CD4-positive, alpha-beta memory T cell (primary cell): Measurements from ENCODE around the gene CABP4. TPM values are rescaled to one million over a fixed set of nuclear protein-coding genes. Genes with fewer than 3 reads are reported as not detected.

ENCODE experiments used
- CTCF ChIA-PET: fragments of 350-600 bp; sonication (Branson Sonifier 250); formaldehyde crosslinking; loops from one replicate; lab custom pipeline; 2021; ENCODE audit warnings: inconsistent platforms; ENCODE audit not compliant: partially characterized antibody; lab: Charles Lee
- POLR2A ChIA-PET: fragments of 350-600 bp; sonication (Branson Sonifier 250); formaldehyde crosslinking; loops from one replicate; lab custom pipeline; 2021; ENCODE audit not compliant: partially characterized antibody; lab: Charles Lee
- DNase-seq, 5 donors: peaks; one replicate each; pipeline versions ENCODE4 v3.0.0 to v3.0.0-alpha.2; 2020 to 2022; ENCODE audit warnings: mixed read lengths in 1 of 5
- H3K27ac ChIP-seq: one replicate; pipeline ENCODE4 v1.7.0; 2013; ENCODE audit warnings: low read depth, low read length
- H3K27me3 ChIP-seq: 2 replicates; pipeline ENCODE4 v1.7.0; 2013; ENCODE audit warnings: mild to moderate bottlenecking, low read length, moderate library complexity; ENCODE audit not compliant: insufficient read depth
- H3K36me3 ChIP-seq: 2 replicates; pipeline ENCODE4 v1.7.0; 2013; ENCODE audit warnings: mild to moderate bottlenecking, low read length, moderate library complexity; ENCODE audit not compliant: insufficient read depth
- H3K4me1 ChIP-seq: 2 replicates; pipeline ENCODE4 v1.7.0; 2013; ENCODE audit warnings: mild to moderate bottlenecking, low read length, moderate library complexity; ENCODE audit not compliant: insufficient read depth
- H3K4me3 ChIP-seq, 2 donors: one replicate each; pipeline ENCODE4 v1.7.0; 2013; ENCODE audit warnings: low read length in 2 of 2, mild to moderate bottlenecking in 1 of 2
- H3K9me3 ChIP-seq, 2 donors: one replicate each; pipeline ENCODE4 v1.7.0; 2013; ENCODE audit warnings: low read length in 2 of 2, control low read depth in 1 of 2; ENCODE audit not compliant: control insufficient read depth in 1 of 2
- H3K27ac Mint-ChIP-seq, 7 donors: one replicate each; pipeline ENCODE4 v1.8.0; 2020 to 2021; ENCODE audit warnings: mixed read lengths in 7 of 7, mild to moderate bottlenecking in 6 of 7, inconsistent platforms in 3 of 7, moderate library complexity in 3 of 7
- H3K27me3 Mint-ChIP-seq, 2 donors: one replicate each; pipeline ENCODE4 v1.8.0; 2020 to 2021; ENCODE audit warnings: mixed read lengths in 2 of 2
- H3K36me3 Mint-ChIP-seq, 2 donors: one replicate each; pipeline ENCODE4 v1.8.0; 2020 to 2021; ENCODE audit warnings: mixed read lengths in 2 of 2, inconsistent platforms in 1 of 2, mild to moderate bottlenecking in 1 of 2
- H3K4me1 Mint-ChIP-seq, 4 donors: one replicate each; pipeline ENCODE4 v1.8.0; 2020 to 2021; ENCODE audit warnings: mixed read lengths in 4 of 4, mild to moderate bottlenecking in 1 of 4
- H3K4me3 Mint-ChIP-seq, 8 donors: one replicate each; pipeline ENCODE4 v1.8.0; 2020 to 2021; ENCODE audit warnings: mixed read lengths in 8 of 8, mild to moderate bottlenecking in 7 of 8, moderate library complexity in 6 of 8, inconsistent platforms in 3 of 8
- H3K9me3 Mint-ChIP-seq, 8 donors: one replicate each; pipeline ENCODE4 v1.8.0; 2020 to 2021; ENCODE audit warnings: mixed read lengths in 8 of 8, mild to moderate bottlenecking in 5 of 8, inconsistent platforms in 3 of 8, moderate library complexity in 1 of 8
- intact Hi-C: fragments of 100-400 bp; cut with micrococcal nuclease; formaldehyde crosslinking; loops from one replicate; pipeline ENCODE4 v1.15.1; 2023
- polyA plus RNA-seq, 2 donors: library from polyadenylated mRNA; unstranded; fragments of 300-500 nt; fragmentation: Illumina TruSeq; gene quantifications; one replicate each; pipeline ENCODE4 v1.2.3, GENCODE V29; 2021
- total RNA-seq, 2 experiments: library from RNA; stranded (reverse); gene quantifications; one replicate each; pipeline ENCODE4 v1.2.3, GENCODE V29; 2021

CABP4 gene
- total and polyA plus RNA-seq, 4 experiments from 2014 or later: 0.27 to 2.3 (median 1.1) TPM

DNA sequence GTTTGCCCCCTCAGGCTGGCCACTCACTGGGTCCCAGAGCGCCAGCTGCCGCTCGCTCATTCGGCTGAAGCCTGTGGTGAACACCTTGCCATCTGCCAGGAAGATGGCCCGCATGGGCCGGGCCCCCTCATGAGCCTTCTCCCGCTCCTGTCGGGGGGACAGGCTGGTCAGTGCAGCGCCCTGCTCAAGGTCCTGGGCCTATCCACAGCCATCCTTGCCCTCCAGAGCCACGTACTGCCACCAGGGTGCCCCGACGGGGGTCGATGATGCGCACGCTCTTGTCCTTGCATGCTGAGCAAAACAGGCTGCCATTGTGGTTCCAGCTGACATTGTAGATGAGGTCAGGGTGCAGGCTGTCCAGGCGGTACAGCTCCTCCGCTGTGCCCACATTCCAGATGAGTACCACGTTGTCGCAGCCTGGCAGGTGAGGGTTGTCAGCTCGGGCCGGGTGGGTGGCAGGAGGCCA lies 14.0 kb upstream of the CABP4 start:
- Histone ChIP-seq H3K4me3 (no peak overlapping the region), H3K36me3 (peaks cover 3% of the 10 kb centered on the region), H3K9me3 (no peaks in the 10 kb centered on the region), H3K27me3 (no peaks in the 10 kb centered on the region), H3K27ac (peak overlapping the region; percentile 78), H3K4me1 (peaks cover 69% of the 10 kb centered on the region)
- POLR2A ChIA-PET: interaction anchor here (0.9 to 31.8 kb wide), 6 partner anchors 12 to 201 kb away, joined by 4 to 2262 read pairs (median 492); partner anchors contain the start of genes AIP, CABP4, CARNS1 and CORO1B
- Mint-ChIP-seq H3K9me3 (no peaks in the 10 kb centered on the region), H3K36me3 (peaks cover 4 to 24% of the 10 kb centered on the region in 2 donors), H3K4me3 (peak overlapping the region in 3 of 8 donors; percentile 21 to 82 (median 55)), H3K27me3 (no peaks in the 10 kb centered on the region), H3K27ac (peak overlapping the region; percentile 43 to 98 (median 92)), H3K4me1 (peaks cover 48 to 86% (median 59%) of the 10 kb centered on the region in 4 donors)
- CTCF ChIA-PET: interaction anchor here (0.7 to 1.6 kb wide), 4 partner anchors 10 to 28 kb away, joined by 3 to 4 read pairs (median 3); partner anchors contain the start of gene TMEM134
- intact Hi-C loops: no loop called here
- peak in 1 of 5 donors; percentile 26 for DNase-seq

GRCh38 chr11:67441731-67442351 lies 13.3 kb upstream of the CABP4 start:
- ChIA-PET CTCF (interaction anchor here (0.7 to 1.6 kb wide), 3 partner anchors 11 to 27 kb away, joined by 3 to 4 read pairs (median 3); partner anchors contain the start of gene TMEM134), POLR2A (interaction anchor here (11.9 to 31.8 kb wide), 5 partner anchors 3 to 47 kb away, joined by 279 to 2262 read pairs (median 900); partner anchors contain the start of genes AIP, CABP4, CARNS1 and CORO1B)
- Histone ChIP-seq H3K27ac (peak overlapping the region; percentile 40), H3K4me1 (peaks cover 71% of the 10 kb centered on the region), H3K27me3 (no peaks in the 10 kb centered on the region), H3K36me3 (no peaks in the 10 kb centered on the region), H3K9me3 (no peaks in the 10 kb centered on the region), H3K4me3 (no peak overlapping the region)
- peaks cover 50 to 87% (median 64%) of the 10 kb centered on the region in 4 donors for H3K4me1 Mint-ChIP-seq
- H3K36me3 Mint-ChIP-seq: peaks cover 0 to 19% of the 10 kb centered on the region in 2 donors
- H3K27me3 Mint-ChIP-seq: no peaks in the 10 kb centered on the region
- intact Hi-C loops: no loop called here
- H3K9me3 Mint-ChIP-seq: no peaks in the 10 kb centered on the region
- peak; percentile 47 to 70 (median 56) for DNase-seq
- H3K27ac Mint-ChIP-seq: peak overlapping the region; percentile 87 to 98 (median 89)
- peak overlapping the region; percentile 39 to 86 (median 56) for H3K4me3 Mint-ChIP-seq

DNA sequence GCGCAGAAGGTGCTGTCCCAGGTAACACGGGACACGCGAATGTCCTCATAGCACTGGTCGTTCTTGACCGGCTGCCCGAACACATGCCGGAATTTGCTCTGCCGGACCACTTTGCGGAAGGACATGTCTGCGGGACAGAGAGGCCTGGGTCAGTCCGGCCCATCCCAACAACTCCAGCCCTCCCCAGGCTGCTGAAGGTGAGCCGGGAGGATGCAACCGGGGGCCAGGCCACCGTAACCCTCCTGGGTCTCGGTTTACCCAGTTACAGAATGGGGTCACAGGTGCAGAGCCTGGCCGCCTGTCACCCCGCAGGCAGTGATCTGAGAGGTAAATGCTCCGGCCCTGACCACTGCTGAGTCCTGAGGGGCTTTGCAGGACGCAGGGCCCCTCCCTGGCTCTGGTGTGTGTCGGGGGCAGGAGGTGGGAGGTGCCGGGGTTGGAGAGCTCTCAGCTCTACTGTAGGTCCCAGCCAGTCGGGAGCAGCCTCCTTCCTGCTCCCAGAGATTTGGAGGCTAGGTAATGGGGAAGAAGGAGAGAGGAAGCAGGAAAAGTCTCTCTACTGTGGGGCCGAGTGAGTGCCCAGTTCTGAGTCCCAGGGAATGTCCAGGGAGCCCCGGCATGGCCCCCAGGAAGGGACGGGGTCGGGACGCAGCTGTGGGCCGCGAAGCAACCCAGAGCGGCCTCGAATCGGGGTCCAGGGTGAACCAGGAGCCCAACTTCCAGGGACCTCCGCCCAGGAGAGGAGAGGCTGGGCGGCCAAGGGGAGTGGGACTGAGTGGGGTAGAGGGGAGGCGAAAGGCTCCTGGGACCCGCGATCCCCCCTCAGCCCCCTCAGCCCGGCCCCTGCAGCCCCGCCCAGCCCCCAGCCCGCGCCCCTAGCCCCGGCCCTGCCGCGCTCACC lies 12.4 kb upstream of the CABP4 start:
- Histone ChIP-seq H3K27me3 (no peaks in the 10 kb centered on the region), H3K36me3 (no peaks in the 10 kb centered on the region), H3K9me3 (no peaks in the 10 kb centered on the region), H3K4me3 (no peak overlapping the region), H3K4me1 (peaks cover 80% of the 10 kb centered on the region), H3K27ac (peak overlapping the region; percentile 75)
- Mint-ChIP-seq H3K27me3 (no peaks in the 10 kb centered on the region), H3K9me3 (no peaks in the 10 kb centered on the region), H3K4me1 (peaks cover 53 to 90% (median 72%) of the 10 kb centered on the region in 4 donors), H3K27ac (peak overlapping the region; percentile 87 to 98 (median 89)), H3K4me3 (peak overlapping the region; percentile 45 to 86 (median 62)), H3K36me3 (peaks cover 0 to 11% of the 10 kb centered on the region in 2 donors)
- intact Hi-C loops: loop anchor here (1.0 kb wide), 2 partner anchors 14 to 27 kb away; partner anchors contain the start of genes RPS6KB2 and TMEM134
- POLR2A ChIA-PET: interaction anchor here (1.2 to 30.4 kb wide), 11 partner anchors 4 to 41 kb away, joined by 3 to 900 read pairs (median 11); partner anchors contain the start of genes AIP, CABP4, CORO1B and GPR152
- CTCF ChIA-PET: no interaction called here
- DNase-seq: no peak

- Mint-ChIP-seq H3K4me1 (peaks cover 48 to 87% (median 68%) of the 10 kb centered on the region in 4 donors), H3K4me3 (peak overlapping the region in 7 of 8 donors; percentile 27 to 87 (median 77)), H3K36me3 (peaks cover 0 to 1% of the 10 kb centered on the region in 2 donors), H3K27me3 (no peaks in the 10 kb centered on the region), H3K9me3 (peaks cover 0 to 2% (median 0%) of the 10 kb centered on the region in 8 donors), H3K27ac (peak overlapping the region; percentile 94 to 100 (median 98))
- no peak for DNase-seq
- intact Hi-C loops: no loop called here
- ChIA-PET CTCF (interaction anchor here (0.6 to 2.2 kb wide), 3 partner anchors 14 to 44 kb away, joined by 3 to 7 read pairs (median 3); partner anchors contain the start of gene PPP1CA), POLR2A (interaction anchor here (0.7 to 30.4 kb wide), 11 partner anchors 7 to 62 kb away, joined by 3 to 900 read pairs (median 4); partner anchors contain the start of genes AIP, CABP4, CDK2AP2 and CORO1B)
- peak overlapping the region; percentile 75 for H3K27ac ChIP-seq
- no peaks in the 10 kb centered on the region for H3K9me3 ChIP-seq
- no peaks in the 10 kb centered on the region for H3K36me3 ChIP-seq
- H3K27me3 ChIP-seq: no peaks in the 10 kb centered on the region
- H3K4me1 ChIP-seq: peaks cover 75% of the 10 kb centered on the region
- no peak overlapping the region for H3K4me3 ChIP-seq
These were observed 9.6 kb upstream of the CABP4 start for GRCh38 chr11:67445515-67445914.

DNA sequence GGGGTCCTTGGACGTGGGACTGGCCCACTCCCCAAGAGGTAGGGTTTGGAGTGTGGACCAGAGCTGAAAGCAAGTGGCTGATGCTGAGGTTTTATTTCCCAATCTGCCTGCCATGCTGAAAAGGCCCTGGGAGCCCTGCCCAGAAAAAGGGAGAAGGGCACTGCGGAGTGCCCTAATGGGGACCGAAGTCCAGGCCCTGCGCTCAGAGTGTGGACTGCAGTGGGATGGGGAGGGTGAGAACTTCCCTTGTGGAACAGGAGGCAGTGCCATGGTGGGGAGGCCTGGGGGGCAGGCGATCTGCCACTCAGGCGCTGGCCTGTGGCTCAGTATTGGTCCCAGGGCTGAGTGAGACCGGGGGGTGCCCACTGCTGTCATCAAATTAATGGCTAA lies 6.9 kb upstream of the CABP4 start:
- Mint-ChIP-seq H3K4me1 (peaks cover 37 to 67% (median 49%) of the 10 kb centered on the region in 4 donors), H3K27me3 (no peaks in the 10 kb centered on the region), H3K4me3 (peak overlapping the region in 2 of 8 donors; percentile 36 to 56), H3K9me3 (peaks cover 0 to 2% (median 0%) of the 10 kb centered on the region in 8 donors), H3K27ac (peak overlapping the region; percentile 32 to 94 (median 52)), H3K36me3 (no peaks in the 10 kb centered on the region)
- Histone ChIP-seq H3K36me3 (no peaks in the 10 kb centered on the region), H3K4me3 (no peak overlapping the region), H3K4me1 (peaks cover 51% of the 10 kb centered on the region), H3K9me3 (no peaks in the 10 kb centered on the region), H3K27ac (peak overlapping the region; percentile 16), H3K27me3 (no peaks in the 10 kb centered on the region)
- DNase-seq: no peak
- ChIA-PET POLR2A (interaction anchor here (1.2 to 30.4 kb wide), 5 partner anchors 9 to 46 kb away, joined by 4 to 900 read pairs (median 130); partner anchors contain the start of genes CABP4, CORO1B, GPR152 and PPP1CA), CTCF (no interaction called here)
- intact Hi-C loops: no loop called here

DNA sequence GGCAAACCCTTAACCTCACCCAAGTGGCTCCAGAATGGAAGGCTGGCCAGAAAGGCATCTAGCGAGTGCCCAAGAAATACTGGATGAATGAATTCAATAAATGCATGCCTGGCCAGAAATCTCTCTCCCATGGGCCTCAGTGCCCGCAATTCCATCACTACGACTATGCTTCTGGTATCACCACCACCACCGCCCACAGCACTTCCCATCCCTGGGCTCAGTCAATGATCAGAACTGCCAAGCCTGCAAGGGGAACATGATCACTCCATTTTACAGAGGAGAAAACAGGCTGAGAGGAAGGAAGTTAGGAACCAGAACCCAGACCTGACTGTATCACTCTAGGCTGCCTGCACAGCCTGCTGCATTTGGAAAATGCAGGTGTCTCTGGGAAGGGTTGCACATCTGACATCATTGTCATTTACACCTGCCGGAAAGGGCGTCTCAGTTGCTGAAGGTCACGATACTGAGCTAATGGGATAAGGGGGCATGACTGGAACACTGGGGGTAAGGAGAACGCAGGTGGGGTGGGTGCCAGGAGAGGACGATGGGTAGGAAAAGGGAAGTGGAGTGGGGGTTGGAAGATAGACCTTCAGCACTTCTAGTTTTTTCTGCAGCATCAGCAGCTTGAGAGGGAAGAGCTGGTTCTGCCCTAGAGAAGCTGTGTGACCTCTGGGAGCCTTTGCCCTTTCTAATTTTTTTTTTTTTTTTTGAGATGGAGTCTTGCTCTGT lies 5.9 kb upstream of the CABP4 start:
- Mint-ChIP-seq H3K4me3 (peak overlapping the region in 2 of 8 donors; percentile 20 to 31), H3K4me1 (peaks cover 35 to 60% (median 45%) of the 10 kb centered on the region in 4 donors), H3K9me3 (peaks cover 0 to 2% (median 0%) of the 10 kb centered on the region in 8 donors), H3K27me3 (no peaks in the 10 kb centered on the region), H3K36me3 (no peaks in the 10 kb centered on the region), H3K27ac (peak overlapping the region in 4 of 7 donors; percentile 18 to 94 (median 67))
- ChIA-PET CTCF (interaction anchor here (0.7 to 1.8 kb wide), 5 partner anchors 11 to 98 kb away, joined by 3 to 8 read pairs (median 3); partner anchors contain the start of genes PPP1CA and PTPRCAP), POLR2A (interaction anchor here (0.9 to 30.4 kb wide), 8 partner anchors 8 to 57 kb away, joined by 3 to 900 read pairs (median 6); partner anchors contain the start of genes CABP4, CORO1B, GPR152 and PPP1CA)
- Histone ChIP-seq H3K9me3 (no peaks in the 10 kb centered on the region), H3K27me3 (no peaks in the 10 kb centered on the region), H3K36me3 (no peaks in the 10 kb centered on the region), H3K27ac (no peak overlapping the region), H3K4me3 (no peak overlapping the region), H3K4me1 (peaks cover 49% of the 10 kb centered on the region)
- peak in 1 of 5 donors; percentile 13 for DNase-seq
- intact Hi-C loops: no loop called here
